Upper lobe of left lung (tissue), 6 donors: ENCODE measurements around the gene PLEK. TPM values are rescaled to one million over a fixed set of nuclear protein-coding genes. Genes with fewer than 3 reads are reported as not detected.
A peak's percentile ranks its signal among the peaks of the same experiment; 100 is the strongest.
"Not testable (repeated sequence)": the region's sequence is repeated elsewhere in the genome, so short reads cannot be mapped to it uniquely, and the experiment has no call there.

Source experiments
- ATAC-seq, 2 donors: fragments of 200-7000 bp; cut with Tn5 transposase; one replicate each; pipeline ENCODE4 v1.9.1; 2022; ENCODE audit warnings: mild to moderate bottlenecking in 2 of 2, moderate library complexity in 2 of 2; ENCODE audit not compliant: low FRiP score in 2 of 2
- DNase-seq, 2 donors: peaks; one replicate each; pipeline ENCODE4 v3.0.0-alpha.2; 2019 to 2020
- H3K27ac ChIP-seq, 4 donors: fragments of 200-600 bp; sonication (generic); one replicate each; pipeline ENCODE4 v1.5.1; 2016 to 2019
- H3K27me3 ChIP-seq, 4 donors: fragments of 200-600 bp; sonication (generic); one replicate each; pipeline ENCODE4 v1.5.1; 2017 to 2019
- H3K36me3 ChIP-seq, 4 donors: fragments of 200-600 bp; sonication (generic); one replicate each; pipeline ENCODE4 v1.5.1; 2016 to 2019
- H3K4me1 ChIP-seq, 4 donors: fragments of 200-600 bp; sonication (generic); one replicate each; pipeline ENCODE4 v1.5.1; 2018 to 2019
- H3K4me3 ChIP-seq, 4 donors: fragments of 200-600 bp; sonication (generic); one replicate each; pipeline ENCODE4 v1.5.1; 2017 to 2019; ENCODE audit warnings: mild to moderate bottlenecking in 2 of 4, moderate library complexity in 1 of 4
- H3K9me3 ChIP-seq, 4 donors: fragments of 200-600 bp; sonication (generic); one replicate each; pipeline ENCODE4 v1.5.1; 2018 to 2019
- EP300 ChIP-seq, 4 donors: sonication (generic); formaldehyde crosslinking; IDR thresholded peaks; one replicate each; pipeline ENCODE4 v1.5.1; 2017; ENCODE audit warnings: antibody characterized with exemption in 4 of 4, control low read depth in 2 of 4
- POLR2A ChIP-seq, 4 donors: fragments of 450-650 bp; IDR thresholded peaks; one replicate each; pipeline ENCODE4 v1.5.1; 2016 to 2017; ENCODE audit warnings: antibody characterized with exemption in 4 of 4, mild to moderate bottlenecking in 2 of 4
- POLR2AphosphoS5 ChIP-seq, 2 donors: sonication (generic); formaldehyde crosslinking; IDR thresholded peaks; one replicate each; pipeline ENCODE4 v1.5.1; 2017; ENCODE audit warnings: antibody characterized with exemption in 2 of 2
- WGBS, 2 donors: methylation state at CpG; one replicate each; pipeline ENCODE4 v1.1.5; 2017 to 2018; 5-methylcytosine and 5-hydroxymethylcytosine counted together
- total RNA-seq, 6 donors: library from RNA; depleted of rRNA in 4 of 6; stranded (reverse); fragments of >200 nt in 4 of 6; gene quantifications; one replicate each; pipeline versions ENCODE4 v1.1.0 to v1.2.1, GENCODE V29; 2016 to 2021
- TF ChIP-seq, protein P1 (sequence below), 6 experiments: fragments of 450-650 bp in 4 of 6; fragments of 200-600 bp in 2 of 6; sonication (generic) in 2 of 6; IDR thresholded peaks; one replicate each; pipeline ENCODE4 v1.5.1; 2016 to 2019; ENCODE audit warnings: antibody characterized with exemption in 6 of 6
- donor health status: DM: no; HTN: no; CAD: no; lungs with moderate emphysema.
- donor health status: DM: no; HTN: yes; CAD: no; lungs with severe emphysema.

The PLEK gene
- total RNA-seq, 6 donors from 2014 or later = 12.4 to 45.6 (median 17.0) TPM

DNA sequence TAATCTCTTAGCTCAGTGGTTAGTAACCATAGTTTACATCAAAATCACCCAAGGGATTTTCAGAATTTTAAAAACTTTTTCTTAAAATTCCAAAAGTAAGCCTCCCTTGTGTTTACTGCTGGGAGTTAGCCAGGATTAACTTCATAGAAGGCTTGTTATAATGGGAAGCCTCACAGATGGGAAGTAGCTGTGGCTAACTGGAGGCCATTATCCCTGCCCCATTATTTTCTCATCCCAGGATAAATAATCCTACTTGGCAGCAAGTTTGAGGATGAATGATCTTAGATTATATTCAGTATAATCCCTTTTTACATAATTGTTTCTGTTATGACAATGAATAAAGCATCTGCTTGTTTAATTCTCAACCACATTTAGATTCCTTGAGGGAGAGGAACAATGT, 25.5 kb downstream of the PLEK start:
- Histone ChIP-seq H3K27ac (peak overlapping the region; percentile 18 to 62 (median 30)), H3K27me3 (no peaks in the 10 kb centered on the region), H3K9me3 (no peaks in the 10 kb centered on the region), H3K36me3 (no peaks in the 10 kb centered on the region), H3K4me3 (no peak overlapping the region), H3K4me1 (peaks cover 1 to 12% (median 5%) of the 10 kb centered on the region in 4 donors)
- TF ChIP-seq, protein P1, sequence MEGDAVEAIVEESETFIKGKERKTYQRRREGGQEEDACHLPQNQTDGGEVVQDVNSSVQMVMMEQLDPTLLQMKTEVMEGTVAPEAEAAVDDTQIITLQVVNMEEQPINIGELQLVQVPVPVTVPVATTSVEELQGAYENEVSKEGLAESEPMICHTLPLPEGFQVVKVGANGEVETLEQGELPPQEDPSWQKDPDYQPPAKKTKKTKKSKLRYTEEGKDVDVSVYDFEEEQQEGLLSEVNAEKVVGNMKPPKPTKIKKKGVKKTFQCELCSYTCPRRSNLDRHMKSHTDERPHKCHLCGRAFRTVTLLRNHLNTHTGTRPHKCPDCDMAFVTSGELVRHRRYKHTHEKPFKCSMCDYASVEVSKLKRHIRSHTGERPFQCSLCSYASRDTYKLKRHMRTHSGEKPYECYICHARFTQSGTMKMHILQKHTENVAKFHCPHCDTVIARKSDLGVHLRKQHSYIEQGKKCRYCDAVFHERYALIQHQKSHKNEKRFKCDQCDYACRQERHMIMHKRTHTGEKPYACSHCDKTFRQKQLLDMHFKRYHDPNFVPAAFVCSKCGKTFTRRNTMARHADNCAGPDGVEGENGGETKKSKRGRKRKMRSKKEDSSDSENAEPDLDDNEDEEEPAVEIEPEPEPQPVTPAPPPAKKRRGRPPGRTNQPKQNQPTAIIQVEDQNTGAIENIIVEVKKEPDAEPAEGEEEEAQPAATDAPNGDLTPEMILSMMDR (IDR thresholded peaks at IDR 0.05) = no peak
- no peak for ATAC-seq
- no peak for DNase-seq

DNA sequence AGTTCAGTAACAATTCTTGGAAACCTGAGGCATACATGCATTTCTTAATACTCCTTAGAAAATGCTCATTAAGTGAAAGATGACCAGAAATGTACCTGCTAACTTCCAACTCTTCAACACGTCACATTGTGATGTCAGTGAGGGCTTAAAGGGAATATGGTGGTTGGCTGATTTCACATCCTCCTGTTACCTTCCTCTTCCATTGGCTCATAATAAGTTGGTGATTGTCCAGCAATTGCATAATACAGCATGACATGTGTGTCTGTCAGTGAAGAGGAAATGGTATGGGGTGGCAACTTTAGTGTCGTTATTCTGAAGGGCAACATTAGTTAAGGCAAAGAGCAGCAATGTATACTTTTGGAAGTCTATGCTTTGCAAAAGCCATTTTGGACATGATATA, 26.0 kb downstream of the PLEK start:
- H3K27ac ChIP-seq = peak overlapping the region; percentile 43 to 70 (median 51)
- H3K36me3 ChIP-seq = no peaks in the 10 kb centered on the region
- DNase-seq = no peak
- no peak overlapping the region for H3K4me3 ChIP-seq
- peak; percentile 31 to 63 for ATAC-seq
- H3K27me3 ChIP-seq = no peaks in the 10 kb centered on the region
- no peak for TF ChIP-seq EP300 (IDR thresholded peaks at IDR 0.05)
- no peak for TF ChIP-seq POLR2A (IDR thresholded peaks at IDR 0.05)
- peak; percentile 43 to 86 for TF ChIP-seq POLR2AphosphoS5 (IDR thresholded peaks at IDR 0.05)
- no peaks in the 10 kb centered on the region for H3K9me3 ChIP-seq
- H3K4me1 ChIP-seq = peaks cover 0 to 12% (median 5%) of the 10 kb centered on the region in 4 donors
- WGBS, 2 donors = 42 to 54% methylated on average over 2 of the region's 2 CpGs

DNA sequence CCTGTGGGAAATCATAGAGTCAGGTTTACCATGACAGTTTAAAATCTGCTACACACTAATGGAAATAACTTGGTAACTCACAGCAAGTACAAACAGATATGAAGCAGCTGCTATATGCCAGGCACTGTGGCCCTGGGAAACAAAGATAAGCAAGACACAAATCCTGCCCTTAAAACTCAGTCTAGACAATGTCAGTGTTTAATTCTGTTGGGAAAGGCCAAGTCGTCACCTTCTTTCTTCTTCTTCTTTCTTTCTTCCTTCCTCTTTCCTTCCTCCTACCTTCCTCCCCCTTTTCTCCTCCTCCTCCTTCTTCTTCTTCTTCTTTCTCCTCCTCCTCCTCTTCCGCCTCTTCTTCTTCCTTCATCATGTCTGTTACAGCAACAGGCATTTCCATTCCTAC, 26.8 kb downstream of the PLEK start:
- DNase-seq (no peak), ATAC-seq (no peak)
- Histone ChIP-seq H3K4me1 (peaks cover 0 to 12% (median 5%) of the 10 kb centered on the region in 4 donors), H3K27ac (peak overlapping the region in 3 of 4 donors; percentile 48 to 70 (median 54)), H3K9me3 (no peaks in the 10 kb centered on the region), H3K4me3 (no peak overlapping the region), H3K27me3 (no peaks in the 10 kb centered on the region), H3K36me3 (peaks cover 0 to 4% (median 0%) of the 10 kb centered on the region in 4 donors)
- 63 to 70% methylated on average over 2 of the region's 2 CpGs for WGBS, 2 donors
- TF ChIP-seq, protein P1 (IDR thresholded peaks at IDR 0.05) = no peak
- TF ChIP-seq EP300 (IDR thresholded peaks at IDR 0.05) (no peak), POLR2AphosphoS5 (IDR thresholded peaks at IDR 0.05) (no peak), POLR2A (IDR thresholded peaks at IDR 0.05) (no peak)

DNA sequence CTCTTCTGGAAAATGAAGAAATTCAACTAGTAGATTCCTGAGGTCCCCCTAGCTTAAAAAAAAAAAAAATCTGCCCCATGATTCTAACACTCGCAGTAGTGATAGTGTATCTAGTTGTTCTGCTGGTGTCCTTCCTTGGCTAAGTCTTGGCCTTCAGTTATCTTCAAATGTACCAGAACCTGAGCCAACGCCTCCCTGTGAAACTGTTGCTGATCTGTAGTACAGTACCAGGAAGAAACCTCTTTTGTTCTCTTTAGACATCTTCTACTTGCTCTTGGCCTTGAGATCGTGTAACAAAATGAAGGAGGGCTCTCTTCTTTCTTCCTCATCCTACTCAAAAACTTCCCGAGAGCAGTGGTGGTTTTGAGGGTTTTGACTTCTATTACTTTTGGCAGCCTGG, 31.0 kb downstream of the PLEK start:
- DNase-seq = no peak
- 92 to 96% methylated on average over 4 of the region's 4 CpGs for WGBS, 2 donors
- Histone ChIP-seq H3K36me3 (peaks cover 0 to 4% (median 0%) of the 10 kb centered on the region in 4 donors), H3K4me3 (no peak overlapping the region), H3K27ac (no peak overlapping the region), H3K9me3 (no peaks in the 10 kb centered on the region), H3K4me1 (no peaks in the 10 kb centered on the region), H3K27me3 (no peaks in the 10 kb centered on the region)
- no peak for ATAC-seq
- TF ChIP-seq POLR2A (IDR thresholded peaks at IDR 0.05) = no peak
- no peak for TF ChIP-seq POLR2AphosphoS5 (IDR thresholded peaks at IDR 0.05)
- no peak for TF ChIP-seq EP300 (IDR thresholded peaks at IDR 0.05)

DNA sequence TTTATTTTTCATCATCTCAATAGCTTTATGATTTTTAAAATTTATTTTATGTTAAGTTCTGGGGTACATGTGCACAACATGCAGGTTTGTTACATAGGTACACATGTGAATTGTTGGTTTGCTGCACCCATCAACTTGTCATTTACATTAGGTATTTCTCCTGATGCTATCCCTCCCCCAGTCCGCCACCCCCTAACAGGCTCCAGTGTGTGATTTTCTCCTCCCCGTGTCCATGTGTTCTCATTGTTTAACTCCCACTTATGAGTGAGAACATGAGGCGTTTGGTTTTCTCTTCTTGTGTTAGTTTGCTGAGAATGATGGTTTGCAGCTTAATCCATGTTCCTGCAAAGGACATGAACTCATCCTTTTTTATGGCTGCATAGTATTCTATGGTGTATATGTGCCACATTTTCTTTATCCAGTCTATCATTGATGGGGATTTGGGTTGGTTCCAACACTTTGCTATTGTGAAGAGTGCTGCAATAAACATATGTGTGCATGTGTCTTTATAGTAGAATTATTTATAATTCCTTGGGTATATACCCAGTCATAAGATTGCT, 32.7 kb downstream of the PLEK start:
- 98 to 100% methylated on average over 3 of the region's 3 CpGs for WGBS, 2 donors
- not testable (repeated sequence) for H3K36me3 ChIP-seq, ATAC-seq, H3K4me1 ChIP-seq, H3K4me3 ChIP-seq, H3K9me3 ChIP-seq, H3K27ac ChIP-seq, H3K27me3 ChIP-seq, DNase-seq

DNA sequence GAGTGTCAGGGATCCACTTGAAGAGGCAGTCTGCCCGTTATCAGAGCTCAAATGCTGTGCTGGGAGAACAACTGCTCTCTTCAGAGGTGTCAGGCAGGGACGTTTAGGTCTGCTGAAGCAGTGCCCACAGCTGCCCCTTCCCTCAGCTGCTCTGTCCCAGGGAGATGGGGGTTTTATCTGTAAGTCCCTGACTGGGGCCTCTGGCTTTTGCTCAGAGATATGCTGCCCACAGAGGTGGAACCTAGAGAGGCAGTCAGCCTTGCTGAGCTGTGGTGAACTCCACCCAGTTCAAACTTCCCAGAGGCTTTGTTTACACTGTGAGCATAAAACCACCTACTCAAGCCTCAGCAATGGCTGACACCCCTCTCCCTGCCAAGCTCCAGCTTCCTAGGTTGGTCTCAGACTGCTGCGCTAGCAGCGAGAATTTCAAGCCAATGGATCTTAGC, 38.1 kb downstream of the PLEK start:
- ATAC-seq = no peak
- 65 to 92% methylated on average over 2 to 4 of the region's 4 CpGs for WGBS, 2 donors
- Histone ChIP-seq H3K27ac (no peak overlapping the region), H3K27me3 (no peaks in the 10 kb centered on the region), H3K4me1 (no peaks in the 10 kb centered on the region), H3K9me3 (no peaks in the 10 kb centered on the region), H3K4me3 (no peak overlapping the region), H3K36me3 (no peaks in the 10 kb centered on the region)
- no peak for DNase-seq
- TF ChIP-seq, protein P1 (IDR thresholded peaks at IDR 0.05) = no peak
- TF ChIP-seq POLR2AphosphoS5 (IDR thresholded peaks at IDR 0.05) = no peak
- TF ChIP-seq EP300 (IDR thresholded peaks at IDR 0.05) = no peak
- no peak for TF ChIP-seq POLR2A (IDR thresholded peaks at IDR 0.05)
